Measurements from ENCODE around the gene FOXP3. TPM values are rescaled to one million over a fixed set of nuclear protein-coding genes. Genes with fewer than 3 reads are reported as not detected.

Gene FOXP3
- total and polyA plus RNA-seq, 2 of the 4 experiments (the other 2 are of a cell fraction) = 0.05 TPM; not detected in 1

GRCh38 chrX:49251325-49251724, 13.2 kb downstream of the FOXP3 start:
- ATAC-seq (ENCODE audit: low read depth) = no peak
- 86% methylated on average over 1 of the region's 13 CpGs; no CpG with 5 or more reads in 1 of the 2 experiments for WGBS, 2 experiments (ENCODE audit: extremely low coverage in 2 of 2, insufficient read length in 1 of 2)

More at GRCh38 chrX:49251325-49251724, 13.2 kb downstream of the FOXP3 start:
- Histone ChIP-seq H3K23ac (ENCODE audit: low read depth, low read length) (no peak overlapping the region), H3K9me1 (ENCODE audit: insufficient read depth, low read length) (no peaks in the 10 kb centered on the region), H2BK5ac (ENCODE audit: low read depth, low read length, poor library complexity, severe bottlenecking) (no peak overlapping the region), H3K27me3 (ENCODE audit: control insufficient read depth, insufficient read depth, low read length) (no peaks in the 10 kb centered on the region; the same call in 1 of the 2 replicates), H2BK20ac (ENCODE audit: low read depth, low read length) (no peak overlapping the region), H4K5ac (ENCODE audit: low read depth, low read length) (no peak overlapping the region), H3K36me3 (ENCODE audit: control insufficient read depth, insufficient read depth, low read length) (peaks cover 4% of the 10 kb centered on the region; the same call in 1 of the 2 replicates), H3K9ac (ENCODE audit: low read depth, low read length) (no peak overlapping the region), H2AFZ (replicated peaks; ENCODE audit: low read length, poor library complexity) (no peak overlapping the region), H4K91ac (ENCODE audit: insufficient read depth, low read depth, low read length) (no peak overlapping the region), H3K18ac (ENCODE audit: low read depth, low read length) (no peak overlapping the region), H3K4ac (ENCODE audit: low read depth, low read length) (no peak overlapping the region), H2BK15ac (ENCODE audit: low read depth, low read length) (no peak overlapping the region), H2AK5ac (ENCODE audit: low read depth, low read length) (no peak overlapping the region), H3K56ac (ENCODE audit: extremely low read depth, insufficient read depth, low read length) (no peak overlapping the region), H3K4me1 (ENCODE audit: control insufficient read depth, insufficient read depth, low read length) (no peaks in the 10 kb centered on the region), H4K20me1 (ENCODE audit: insufficient read depth, low read length) (no peaks in the 10 kb centered on the region), H3K4me3 (ENCODE audit: insufficient read depth, low read depth, low read length) (no peak overlapping the region), H3K79me1 (ENCODE audit: low read depth in 1 of 2, low read length in 2 of 2) (no peaks in the 10 kb centered on the region), H3K14ac (replicated peaks; ENCODE audit: low read depth, low read length) (no peak overlapping the region), H2AK9ac (replicated peaks; ENCODE audit: low read depth, low read length, poor library complexity) (no peak overlapping the region), H4K8ac (ENCODE audit: low read depth in 2 of 2, low read length in 2 of 2) (no peak overlapping the region), H3K27ac (ENCODE audit: insufficient read depth, low read length) (no peak overlapping the region), H2BK120ac (ENCODE audit: low read depth, low read length) (no peak overlapping the region), H3K9me3 (ENCODE audit: control insufficient read depth, insufficient read depth, low read length) (no peaks in the 10 kb centered on the region), H3K4me2 (ENCODE audit: low read depth, low read length) (no peak overlapping the region)
- TF ChIP-seq MXI1 (IDR thresholded peaks at IDR 0.05; ENCODE audit: borderline replicate concordance, low read depth, low read length) (no peak), SMC3 (IDR thresholded peaks at IDR 0.05; ENCODE audit: low read depth, low read length) (no peak), FOS (IDR thresholded peaks at IDR 0.05; ENCODE audit: low read depth, low read length) (no peak), ELK1 (IDR thresholded peaks at IDR 0.05; ENCODE audit: borderline replicate concordance, low read depth, low read length) (no peak), RFX5 (IDR thresholded peaks at IDR 0.05; ENCODE audit: low read depth, low read length) (no peak), BHLHE40 (IDR thresholded peaks at IDR 0.05; ENCODE audit: low read depth, low read length) (no peak), MAFK (IDR thresholded peaks at IDR 0.05; ENCODE audit: low read depth, low read length) (no peak), USF2 (IDR thresholded peaks at IDR 0.05; ENCODE audit: low read depth, low read length) (no peak), MAZ (IDR thresholded peaks at IDR 0.05; ENCODE audit: borderline replicate concordance, low read depth, low read length) (no peak), RAD21 (IDR thresholded peaks at IDR 0.05; ENCODE audit: low read length) (no peak), CTCF (conservative IDR thresholded peaks at IDR 0.05; ENCODE audit: low read depth, low read length) (no peak), POLR2A (IDR thresholded peaks at IDR 0.05; ENCODE audit: low read depth, low read length) (no peak), RCOR1 (IDR thresholded peaks at IDR 0.05; ENCODE audit: insufficient replicate concordance, low read length) (no peak)
- in situ Hi-C loops (cut with MboI; ENCODE audit: low sequenced_read_pairs) = no loop called here
- no peak for DNase-seq
- dilution Hi-C loops (cut with HindIII; ENCODE audit: low sequenced_read_pairs, unreplicated experiment) = no loop called here
- CTCF ChIA-PET = no interaction called here
- intact Hi-C loops (cut with micrococcal nuclease) = no loop called here
- POLR2A ChIA-PET (ENCODE audit: unreplicated experiment) = no interaction called here
- BruUV-seq (replicated peaks) = no TSS peak
